ENCODE results near the gene RUVBL1.
A peak's percentile ranks its signal among the peaks of the same experiment; 100 is the strongest.

RUVBL1 gene

DNA sequence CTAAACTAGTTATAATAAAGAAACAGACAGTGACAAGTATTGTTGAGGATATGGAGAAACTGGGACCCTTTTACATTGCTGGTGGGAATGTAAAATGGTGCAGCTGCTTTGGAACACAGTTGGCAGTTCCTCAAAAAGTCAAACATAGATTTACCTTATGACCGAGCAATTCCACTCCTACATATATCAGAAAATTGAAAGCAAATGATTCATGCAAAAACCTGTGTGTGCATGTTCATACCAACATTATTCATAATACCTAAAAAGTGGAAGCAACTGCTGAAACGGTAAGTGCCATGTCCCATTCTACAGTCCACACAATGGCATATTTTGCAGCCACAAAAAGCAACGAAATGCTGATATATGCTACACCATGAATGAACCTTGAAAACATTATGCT is 83.6 kb downstream of the RUVBL1 start:
- H3K4me3 ChIP-seq (ENCODE audit: low read length): no peak overlapping the region
- peak; percentile 75 for DNase-seq (ENCODE audit: low read depth)
- TF ChIP-seq, protein P1, sequence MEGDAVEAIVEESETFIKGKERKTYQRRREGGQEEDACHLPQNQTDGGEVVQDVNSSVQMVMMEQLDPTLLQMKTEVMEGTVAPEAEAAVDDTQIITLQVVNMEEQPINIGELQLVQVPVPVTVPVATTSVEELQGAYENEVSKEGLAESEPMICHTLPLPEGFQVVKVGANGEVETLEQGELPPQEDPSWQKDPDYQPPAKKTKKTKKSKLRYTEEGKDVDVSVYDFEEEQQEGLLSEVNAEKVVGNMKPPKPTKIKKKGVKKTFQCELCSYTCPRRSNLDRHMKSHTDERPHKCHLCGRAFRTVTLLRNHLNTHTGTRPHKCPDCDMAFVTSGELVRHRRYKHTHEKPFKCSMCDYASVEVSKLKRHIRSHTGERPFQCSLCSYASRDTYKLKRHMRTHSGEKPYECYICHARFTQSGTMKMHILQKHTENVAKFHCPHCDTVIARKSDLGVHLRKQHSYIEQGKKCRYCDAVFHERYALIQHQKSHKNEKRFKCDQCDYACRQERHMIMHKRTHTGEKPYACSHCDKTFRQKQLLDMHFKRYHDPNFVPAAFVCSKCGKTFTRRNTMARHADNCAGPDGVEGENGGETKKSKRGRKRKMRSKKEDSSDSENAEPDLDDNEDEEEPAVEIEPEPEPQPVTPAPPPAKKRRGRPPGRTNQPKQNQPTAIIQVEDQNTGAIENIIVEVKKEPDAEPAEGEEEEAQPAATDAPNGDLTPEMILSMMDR (IDR thresholded peaks at IDR 0.05; ENCODE audit: insufficient read depth, low read depth, low read length, missing control alignments): no peak

DNA sequence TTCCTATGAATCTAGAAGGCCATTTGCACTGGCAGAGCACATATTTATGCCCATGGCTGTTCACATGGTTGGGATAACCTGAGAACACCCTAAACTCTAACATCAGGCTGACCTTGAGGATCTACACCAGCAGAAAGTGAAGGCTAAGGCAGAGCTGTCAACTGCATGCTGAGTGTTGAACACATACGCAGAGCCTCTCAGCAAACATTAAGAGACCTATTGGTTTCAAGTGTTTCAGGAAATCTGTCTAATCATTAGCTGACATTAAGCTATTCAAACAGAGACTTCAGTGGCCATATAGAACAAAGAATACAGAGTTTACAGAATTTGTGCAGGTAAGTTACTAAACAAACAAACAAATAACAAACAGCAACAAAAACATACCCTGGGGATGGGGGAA is 87.5 kb downstream of the RUVBL1 start:
- no peak for DNase-seq (ENCODE audit: low read depth)
- TF ChIP-seq, protein P1 (IDR thresholded peaks at IDR 0.05; ENCODE audit: insufficient read depth, low read depth, low read length, missing control alignments): no peak
- no peak overlapping the region for H3K4me3 ChIP-seq (ENCODE audit: low read length)

DNA sequence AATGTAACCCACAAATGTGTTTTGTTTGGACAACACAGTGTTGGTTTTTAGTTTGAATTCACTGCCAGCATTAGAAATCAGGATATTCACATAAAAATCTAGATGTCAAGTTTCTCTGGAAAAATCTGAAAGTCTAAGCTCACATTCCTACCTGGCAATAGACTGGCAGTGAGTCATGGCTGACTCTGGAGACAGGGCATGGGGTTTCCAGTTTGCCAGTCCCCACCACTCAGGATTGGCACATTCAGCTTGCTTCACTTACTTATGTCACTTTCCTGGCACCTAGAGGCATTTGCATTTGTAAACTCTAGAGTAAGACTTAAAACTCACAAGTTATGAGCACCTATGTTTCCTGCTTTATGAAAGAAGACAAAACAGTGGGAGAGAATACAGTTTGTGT is 90.5 kb downstream of the RUVBL1 start:
- TF ChIP-seq, protein P1 (IDR thresholded peaks at IDR 0.05; ENCODE audit: insufficient read depth, low read depth, low read length, missing control alignments): no peak
- H3K4me3 ChIP-seq (ENCODE audit: low read length): no peak overlapping the region

More for the DNA sequence above, 90.5 kb downstream of the RUVBL1 start:
- peak; percentile 87 for DNase-seq (ENCODE audit: low read depth)

Measured in epithelial cell of esophagus (primary cell).